SU-DHL-6 (cell line): ENCODE data around the gene PTCD2.

Experiments used
- H2AFZ ChIP-seq: fragments of 200-600 bp; sonication (generic); 2 replicates; pipeline ENCODE4 v1.6.1; 2014; ENCODE audit warnings: low read depth, mild to moderate bottlenecking, moderate library complexity, mixed read lengths, antibody characterized with exemption, low read length; ENCODE audit not compliant: severe bottlenecking
- H3F3A ChIP-seq: fragments of 200-600 bp; shearing (Covaris generic); 2 replicates; pipeline ENCODE4 v1.6.0; 2016; ENCODE audit warnings: antibody characterized with exemption, mild to moderate bottlenecking; ENCODE audit not compliant: insufficient read depth
- H3K27ac ChIP-seq: fragments of 200-600 bp; sonication (generic); 2 replicates; pipeline ENCODE4 v1.5.1; 2016; ENCODE audit warnings: low read depth, mild to moderate bottlenecking, low read length, moderate library complexity, mixed read lengths
- H3K27me3 ChIP-seq: fragments of 200-600 bp; sonication (generic), shearing (Covaris generic); 2 replicates; pipeline ENCODE4 v1.6.0; 2014; ENCODE audit warnings: mild to moderate bottlenecking, low read length
- H3K36me3 ChIP-seq: fragments of 200-600 bp; sonication (generic); 2 replicates; pipeline ENCODE4 v1.6.1; 2014; ENCODE audit warnings: mild to moderate bottlenecking, low read length, mixed read lengths
- H3K4me2 ChIP-seq: fragments of 300-600, 200-600 bp; shearing (Covaris generic), sonication (generic); 2 replicates; pipeline ENCODE4 v1.6.0; 2014; ENCODE audit warnings: low read length, low read depth, mild to moderate bottlenecking; ENCODE audit not compliant: poor library complexity, severe bottlenecking
- H3K4me3 ChIP-seq: fragments of 200-600 bp; sonication (generic); 2 replicates; pipeline ENCODE4 v1.5.1; 2014; ENCODE audit warnings: antibody characterized with exemption, low read length, mild to moderate bottlenecking, mixed read lengths; ENCODE audit not compliant: insufficient read depth, poor library complexity, severe bottlenecking
- H3K79me2 ChIP-seq: fragments of 200-600 bp; sonication (generic); 2 replicates; pipeline ENCODE4 v1.6.1; 2014; ENCODE audit warnings: mild to moderate bottlenecking, low read length, moderate library complexity; ENCODE audit not compliant: insufficient read depth
- H3K9ac ChIP-seq: fragments of 200-600 bp; sonication (generic); 2 replicates; pipeline ENCODE4 v1.7.0; 2014; ENCODE audit warnings: mild to moderate bottlenecking, low read length
- H3K9me2 ChIP-seq: fragments of 200-600 bp; sonication (generic); replicated peaks from 2 replicates; pipeline ENCODE4 v1.6.1; 2014; ENCODE audit warnings: low read length; ENCODE audit not compliant: insufficient read depth
- H3K9me3 ChIP-seq: fragments of 200-600 bp; sonication (generic); 2 replicates; pipeline ENCODE4 v1.6.1; 2014; ENCODE audit warnings: low read length, mixed read lengths; ENCODE audit not compliant: insufficient read depth
- H4K20me1 ChIP-seq: fragments of 200-600 bp; sonication (generic); 2 replicates; pipeline ENCODE4 v1.6.1; 2014; ENCODE audit warnings: low read depth, mild to moderate bottlenecking, antibody characterized with exemption, low read length, moderate library complexity, mixed read lengths
- CTCF ChIP-seq: fragments of 200-600 bp; sonication (generic); IDR thresholded peaks from one replicate; pipeline ENCODE4 v1.5.1; 2017; ENCODE audit warnings: antibody characterized with exemption, mild to moderate bottlenecking, low read length, moderate library complexity; ENCODE audit not compliant: insufficient read depth, poor library complexity, severe bottlenecking
- EZH2phosphoT487 ChIP-seq: fragments of 200-600 bp; sonication (generic), shearing (Covaris generic); conservative IDR thresholded peaks from 2 replicates; pipeline ENCODE4 v1.6.1; 2018; ENCODE audit warnings: mild to moderate bottlenecking, antibody characterized with exemption, low read length, moderate library complexity, mixed read lengths

Gene PTCD2

GRCh38 chr5:72378639-72379289 lies 58.6 kb downstream of the PTCD2 start:
- H3K27me3 ChIP-seq = no peaks in the 10 kb centered on the region
- H3K4me2 ChIP-seq = no peak overlapping the region
- H2AFZ ChIP-seq = no peak overlapping the region
- no peaks in the 10 kb centered on the region for H3K9me3 ChIP-seq
- H3K9me2 ChIP-seq = no peaks in the 10 kb centered on the region
- H3F3A ChIP-seq = no peaks in the 10 kb centered on the region
- H3K27ac ChIP-seq = no peak overlapping the region
- no peak overlapping the region for H3K9ac ChIP-seq
- TF ChIP-seq CTCF = no peak
- TF ChIP-seq EZH2phosphoT487 = no peak
- H3K36me3 ChIP-seq = no peaks in the 10 kb centered on the region
- H4K20me1 ChIP-seq = no peaks in the 10 kb centered on the region
- H3K79me2 ChIP-seq = no peaks in the 10 kb centered on the region
- H3K4me3 ChIP-seq = no peak overlapping the region

- H3K4me3 ChIP-seq = no peak overlapping the region
- no peak for TF ChIP-seq CTCF
- TF ChIP-seq EZH2phosphoT487 = no peak
- no peak overlapping the region for H3K4me2 ChIP-seq
- no peaks in the 10 kb centered on the region for H3K9me3 ChIP-seq
- H3F3A ChIP-seq = no peaks in the 10 kb centered on the region
- H3K9ac ChIP-seq = no peak overlapping the region
- H4K20me1 ChIP-seq = no peaks in the 10 kb centered on the region
- H3K36me3 ChIP-seq = no peaks in the 10 kb centered on the region
- H2AFZ ChIP-seq = no peak overlapping the region
- H3K27ac ChIP-seq = no peak overlapping the region
- no peaks in the 10 kb centered on the region for H3K79me2 ChIP-seq
- no peaks in the 10 kb centered on the region for H3K9me2 ChIP-seq
- H3K27me3 ChIP-seq = no peaks in the 10 kb centered on the region
These were observed 59.8 kb downstream of the PTCD2 start for GRCh38 chr5:72379936-72380335.

GRCh38 chr5:72380492-72381274 lies 60.5 kb downstream of the PTCD2 start:
- Histone ChIP-seq H3K79me2 (no peaks in the 10 kb centered on the region), H4K20me1 (no peaks in the 10 kb centered on the region), H3K36me3 (no peaks in the 10 kb centered on the region), H2AFZ (no peak overlapping the region), H3K9me3 (no peaks in the 10 kb centered on the region), H3K9me2 (no peaks in the 10 kb centered on the region), H3F3A (no peaks in the 10 kb centered on the region), H3K4me3 (no peak overlapping the region), H3K4me2 (no peak overlapping the region), H3K9ac (no peak overlapping the region), H3K27ac (no peak overlapping the region), H3K27me3 (no peaks in the 10 kb centered on the region)
- TF ChIP-seq EZH2phosphoT487 (no peak), CTCF (no peak)
